AG09309 (cell line): Measurements from ENCODE around the gene ACTC1.

Source experiments
- DNase-seq: peaks from one replicate; pipeline ENCODE4 v3.0.0-alpha.2; 2010; ENCODE audit warnings: low read depth
- H3K4me3 ChIP-seq: 2 replicates; pipeline ENCODE4 v1.5.1; 2011; ENCODE audit warnings: mild to moderate bottlenecking, low read depth, low read length, moderate library complexity; ENCODE audit not compliant: control insufficient read depth
- TF ChIP-seq, protein P1 (sequence below): IDR thresholded peaks from 2 replicates; pipeline ENCODE4 v1.5.1; 2011; ENCODE audit warnings: mild to moderate bottlenecking, low read depth, low read length, inconsistent platforms; ENCODE audit not compliant: insufficient read depth, control insufficient read depth; ENCODE audit errors: missing control alignments

Gene ACTC1

DNA sequence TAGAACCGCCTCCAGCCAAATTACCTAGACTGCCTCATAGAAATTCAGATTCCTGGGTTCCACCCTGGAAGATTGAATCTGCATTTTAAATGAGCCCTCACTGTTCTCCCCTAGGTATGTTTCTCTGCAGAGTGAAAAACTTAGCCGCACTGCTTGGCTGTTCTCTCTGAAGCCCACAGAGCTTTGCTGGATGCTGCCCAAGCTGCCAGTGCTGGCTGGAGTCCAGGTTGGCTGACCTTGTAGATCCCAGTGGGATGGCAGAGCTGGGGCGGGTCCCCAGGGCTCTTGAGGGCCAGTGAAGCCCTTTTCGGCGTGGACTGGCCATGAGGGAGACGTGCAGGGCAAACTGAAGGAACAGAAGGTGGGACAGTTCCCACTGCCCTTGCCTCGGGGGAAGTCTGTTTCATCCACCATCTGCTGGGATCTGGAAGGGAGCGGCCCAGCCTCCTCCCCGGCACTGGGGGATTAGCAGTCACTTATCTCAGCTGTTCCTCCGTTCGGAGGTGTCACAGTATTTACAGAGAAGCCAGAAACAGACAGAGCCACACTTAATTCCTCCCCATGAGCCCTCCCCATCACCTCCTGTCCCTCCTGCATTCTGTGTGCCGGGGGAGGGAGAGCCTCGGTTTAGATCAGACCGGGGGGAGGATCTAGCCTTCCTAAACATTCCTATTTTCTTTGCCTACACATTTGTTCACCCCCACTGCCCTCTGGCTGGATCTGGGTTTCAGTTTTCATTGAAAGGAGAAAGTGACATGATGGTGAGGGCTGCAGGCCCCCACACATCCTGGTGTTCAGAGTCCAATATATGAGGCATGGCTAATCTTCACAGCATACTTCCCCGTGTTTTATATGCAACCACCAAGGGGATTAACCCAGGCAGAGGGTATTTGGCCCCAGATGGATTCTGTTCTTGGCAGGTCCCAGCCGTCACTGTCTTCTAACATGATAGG lies 4.1 kb upstream of the ACTC1 start:
- no peak overlapping the region for H3K4me3 ChIP-seq
- TF ChIP-seq, protein P1, sequence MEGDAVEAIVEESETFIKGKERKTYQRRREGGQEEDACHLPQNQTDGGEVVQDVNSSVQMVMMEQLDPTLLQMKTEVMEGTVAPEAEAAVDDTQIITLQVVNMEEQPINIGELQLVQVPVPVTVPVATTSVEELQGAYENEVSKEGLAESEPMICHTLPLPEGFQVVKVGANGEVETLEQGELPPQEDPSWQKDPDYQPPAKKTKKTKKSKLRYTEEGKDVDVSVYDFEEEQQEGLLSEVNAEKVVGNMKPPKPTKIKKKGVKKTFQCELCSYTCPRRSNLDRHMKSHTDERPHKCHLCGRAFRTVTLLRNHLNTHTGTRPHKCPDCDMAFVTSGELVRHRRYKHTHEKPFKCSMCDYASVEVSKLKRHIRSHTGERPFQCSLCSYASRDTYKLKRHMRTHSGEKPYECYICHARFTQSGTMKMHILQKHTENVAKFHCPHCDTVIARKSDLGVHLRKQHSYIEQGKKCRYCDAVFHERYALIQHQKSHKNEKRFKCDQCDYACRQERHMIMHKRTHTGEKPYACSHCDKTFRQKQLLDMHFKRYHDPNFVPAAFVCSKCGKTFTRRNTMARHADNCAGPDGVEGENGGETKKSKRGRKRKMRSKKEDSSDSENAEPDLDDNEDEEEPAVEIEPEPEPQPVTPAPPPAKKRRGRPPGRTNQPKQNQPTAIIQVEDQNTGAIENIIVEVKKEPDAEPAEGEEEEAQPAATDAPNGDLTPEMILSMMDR, result no peak
- no peak for DNase-seq

DNA sequence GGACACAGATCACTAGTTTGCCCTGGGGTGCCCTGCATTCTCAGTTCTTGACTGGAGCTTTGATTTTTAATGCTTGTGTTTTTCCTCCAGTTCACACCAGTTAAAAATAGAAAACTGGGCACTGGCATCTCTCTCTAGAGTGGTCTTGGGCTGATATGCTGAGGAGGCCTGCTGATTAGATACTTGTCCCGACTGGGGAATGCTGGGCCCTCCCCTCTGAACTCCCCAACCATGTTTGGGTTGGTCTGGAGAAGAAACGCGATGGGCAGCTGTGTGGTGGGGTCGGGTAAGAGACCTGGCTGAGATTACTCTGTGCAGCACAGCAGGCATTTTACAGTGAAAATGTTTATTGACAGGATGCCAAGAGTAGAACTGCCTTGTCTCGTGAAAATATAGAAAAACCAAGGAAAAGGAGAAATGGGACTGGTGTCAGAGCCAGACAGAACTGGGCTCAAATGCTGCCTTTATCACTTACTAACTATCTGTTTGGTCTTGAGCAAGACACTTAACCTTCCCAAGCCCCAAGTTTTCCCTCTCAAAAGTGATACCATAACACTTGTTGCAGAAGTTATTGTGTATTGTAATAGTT lies 1.6 kb upstream of the ACTC1 start:
- no peak overlapping the region for H3K4me3 ChIP-seq
- no peak for DNase-seq
- TF ChIP-seq, protein P1, result no peak

DNA sequence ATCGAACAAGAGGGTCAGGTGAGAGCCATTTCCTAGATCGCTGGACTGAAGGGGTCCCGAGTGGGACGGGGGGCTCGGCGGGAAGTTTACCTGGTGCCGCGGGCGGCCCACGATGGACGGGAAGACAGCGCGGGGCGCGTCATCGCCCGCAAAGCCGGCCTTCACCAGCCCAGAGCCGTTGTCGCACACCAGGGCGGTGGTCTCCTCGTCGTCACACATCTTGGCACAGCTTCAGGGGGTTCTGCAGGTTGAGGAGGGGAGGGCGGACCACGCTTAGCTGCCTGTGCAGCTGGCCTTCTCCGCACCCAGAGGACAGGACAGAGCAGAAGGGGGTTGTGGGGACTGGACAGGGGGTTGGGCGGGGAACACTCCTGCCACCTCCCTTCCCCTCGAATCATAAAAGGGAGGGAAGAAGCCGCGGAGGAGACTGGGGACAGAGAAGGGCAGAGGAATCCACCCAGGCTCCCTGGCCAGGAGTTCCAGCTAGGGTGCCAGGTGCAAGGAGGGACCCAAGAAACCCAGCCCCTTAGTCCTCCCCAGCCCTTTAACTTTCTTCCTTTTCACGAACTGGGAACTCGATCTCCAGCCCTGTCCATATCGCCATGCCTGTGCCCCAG lies 651 bp downstream of the ACTC1 start:
- DNase-seq, result no peak
- TF ChIP-seq, protein P1, result no peak
- H3K4me3 ChIP-seq, result no peak overlapping the region

DNA sequence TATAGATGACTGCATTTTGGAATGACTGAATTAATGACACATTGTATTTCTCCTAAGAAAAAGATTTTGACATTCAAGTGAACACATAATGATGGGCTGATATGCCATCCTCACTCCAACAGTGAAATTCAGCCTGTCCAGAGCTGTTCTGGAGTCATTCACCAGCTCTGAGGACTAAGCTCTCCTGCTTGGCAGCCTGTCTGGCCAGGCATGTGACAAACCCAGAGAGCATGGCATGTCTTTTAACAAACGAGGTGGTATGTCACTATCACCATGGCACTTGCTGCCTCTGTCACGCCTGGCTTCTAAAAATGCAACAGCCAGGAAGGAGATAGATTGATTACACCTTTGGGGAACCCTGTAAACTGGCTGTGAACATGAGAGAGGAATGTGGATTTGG lies 1.4 kb downstream of the ACTC1 start:
- TF ChIP-seq, protein P1, result no peak
- DNase-seq, result no peak
- H3K4me3 ChIP-seq, result no peak overlapping the region

DNA sequence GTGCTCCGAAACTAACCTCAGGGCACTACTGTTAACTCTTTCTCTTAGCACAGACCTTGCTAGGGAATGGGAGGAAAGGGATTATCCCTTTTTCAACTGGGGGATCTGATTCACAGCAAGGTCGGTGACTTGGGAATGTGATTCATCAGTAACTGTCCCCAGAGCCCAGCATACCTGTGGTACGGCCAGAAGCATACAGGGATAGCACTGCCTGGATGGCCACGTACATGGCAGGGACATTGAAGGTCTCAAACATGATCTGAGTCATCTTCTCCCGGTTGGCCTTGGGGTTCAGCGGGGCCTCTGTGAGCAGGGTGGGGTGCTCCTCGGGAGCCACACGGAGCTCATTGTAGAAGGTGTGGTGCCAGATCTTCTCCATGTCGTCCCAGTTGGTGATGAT lies 2.3 kb downstream of the ACTC1 start:
- TF ChIP-seq, protein P1, result no peak
- H3K4me3 ChIP-seq, result no peak overlapping the region
- no peak for DNase-seq

DNA sequence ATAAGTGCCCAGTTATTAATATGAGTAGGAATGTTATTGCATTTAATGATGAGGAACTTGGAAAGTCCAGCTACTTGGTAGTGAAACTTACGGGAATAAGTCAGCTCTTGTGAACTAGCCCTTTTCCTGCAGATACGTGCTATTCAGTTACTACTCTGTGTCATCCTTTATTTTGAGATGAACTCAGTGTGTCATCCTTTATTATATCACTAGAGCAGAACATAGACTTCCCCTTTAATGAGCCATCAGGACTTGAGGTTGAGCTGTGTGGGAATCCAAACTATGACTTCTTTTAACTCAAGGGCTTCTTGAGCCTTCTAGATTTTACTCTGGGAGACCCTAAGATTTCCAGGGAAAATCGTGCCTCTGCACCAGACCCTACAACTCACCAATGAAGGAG lies 3.6 kb downstream of the ACTC1 start:
- H3K4me3 ChIP-seq, result no peak overlapping the region
- TF ChIP-seq, protein P1, result no peak

More for the DNA sequence above, 3.6 kb downstream of the ACTC1 start:
- no peak for DNase-seq
